Stimulated activated CD8-positive, alpha-beta memory T cell treated with anti-CD3 and anti-CD28 coated beads, Interleukin-7, amount 100 ng/mL, for 1 hour (primary cell): Measurements from ENCODE around the gene CHERP.
"Not testable (repeated sequence)": the region's sequence is repeated elsewhere in the genome, so short reads cannot be mapped to it uniquely, and the experiment has no call there.

Source experiments
- DNase-seq, 2 donors: peaks; one replicate each; pipeline ENCODE4 v3.0.0-alpha.2; 2020; ENCODE audit warnings: low read depth in 2 of 2

Gene CHERP

GRCh38 chr19:16520074-16520973 is 21.9 kb downstream of the CHERP start:
- no peak for DNase-seq

- no peak for DNase-seq
Measured at GRCh38 chr19:16519230-16519687, 23.0 kb downstream of the CHERP start.

- no peak for DNase-seq
Measured at GRCh38 chr19:16518483-16519229, 23.6 kb downstream of the CHERP start.

- DNase-seq = no peak
Measured at GRCh38 chr19:16518061-16518460, 24.2 kb downstream of the CHERP start.

DNA sequence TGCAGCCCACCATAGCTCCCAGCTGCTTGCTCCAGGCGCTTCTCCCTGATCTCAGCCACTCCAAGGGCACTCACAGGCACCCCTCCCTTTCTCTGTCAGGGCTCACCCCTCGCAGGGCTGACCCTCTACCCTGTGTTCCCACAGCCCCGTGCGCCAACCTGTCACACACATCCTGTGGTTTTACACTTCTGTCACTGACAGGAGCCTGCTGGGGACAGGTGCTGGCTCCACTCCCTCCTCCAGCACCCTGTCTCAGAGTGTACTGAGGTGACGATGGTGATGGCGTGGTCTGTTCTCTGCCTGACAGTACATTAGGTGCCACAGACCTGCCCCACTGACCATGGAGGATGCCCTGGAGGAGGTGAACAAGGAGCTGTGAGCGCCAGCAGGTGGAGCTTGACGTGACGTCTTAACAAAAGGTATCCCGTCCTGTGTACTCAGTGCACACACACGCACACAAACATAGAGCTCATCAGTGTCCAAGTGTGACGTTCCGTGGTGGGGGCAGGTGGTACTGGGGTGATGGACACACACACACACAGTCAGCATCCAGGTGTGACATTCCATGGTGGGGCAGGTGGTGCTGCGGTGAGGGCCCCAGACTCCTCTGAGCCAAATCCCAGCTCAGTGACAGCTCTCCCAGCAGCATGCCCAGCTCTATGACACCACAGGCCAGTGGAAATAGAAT is 25.2 kb downstream of the CHERP start:
- DNase-seq = no peak

DNA sequence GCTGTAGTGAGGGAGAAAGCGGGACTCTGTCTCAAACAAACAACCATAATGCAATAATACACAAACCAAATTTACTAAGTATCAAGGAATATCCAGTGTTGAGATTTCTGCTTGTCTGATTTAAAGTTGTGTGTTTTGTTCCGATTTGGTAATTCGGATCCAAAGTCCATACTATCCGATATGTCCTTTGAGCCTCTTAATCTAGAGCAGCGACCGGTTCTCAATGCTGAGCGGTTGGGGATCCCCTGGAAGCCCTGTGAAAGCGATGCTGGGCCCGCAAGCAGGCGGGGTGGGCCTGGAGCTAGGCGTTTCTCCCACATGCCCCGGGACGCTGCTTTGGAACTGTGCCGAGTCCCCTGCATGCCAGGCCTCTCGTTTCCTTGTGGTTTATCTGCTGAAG is 25.9 kb downstream of the CHERP start:
- no peak for DNase-seq

GRCh38 chr19:16514383-16515019 is 27.7 kb downstream of the CHERP start:
- no peak for DNase-seq

- not testable (repeated sequence) for DNase-seq
Measured at GRCh38 chr19:16512611-16513010, 29.6 kb downstream of the CHERP start.

GRCh38 chr19:16509141-16510061 is 32.8 kb downstream of the CHERP start:
- no peak for DNase-seq

- DNase-seq = no peak
Measured at GRCh38 chr19:16508546-16508945, 33.7 kb downstream of the CHERP start.

DNA sequence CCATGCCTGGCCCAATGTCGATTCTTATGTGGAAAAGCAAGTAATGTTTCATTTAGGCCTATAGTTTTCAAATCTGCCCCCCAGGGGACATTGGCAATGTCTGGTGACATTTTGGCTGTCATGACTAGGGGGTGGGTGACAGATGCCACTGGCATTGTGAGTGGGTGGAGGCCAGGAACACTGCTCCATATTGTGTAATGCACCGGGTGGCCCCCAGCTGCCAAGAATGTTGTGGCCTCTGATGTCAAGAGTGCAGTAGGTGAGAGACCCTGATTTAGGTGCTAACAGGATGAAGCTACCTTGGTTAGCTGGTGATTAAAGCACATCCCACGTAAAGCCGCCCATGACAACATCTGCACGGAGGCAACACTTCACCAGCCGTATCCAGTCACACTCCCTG is 35.3 kb downstream of the CHERP start:
- no peak for DNase-seq

DNA sequence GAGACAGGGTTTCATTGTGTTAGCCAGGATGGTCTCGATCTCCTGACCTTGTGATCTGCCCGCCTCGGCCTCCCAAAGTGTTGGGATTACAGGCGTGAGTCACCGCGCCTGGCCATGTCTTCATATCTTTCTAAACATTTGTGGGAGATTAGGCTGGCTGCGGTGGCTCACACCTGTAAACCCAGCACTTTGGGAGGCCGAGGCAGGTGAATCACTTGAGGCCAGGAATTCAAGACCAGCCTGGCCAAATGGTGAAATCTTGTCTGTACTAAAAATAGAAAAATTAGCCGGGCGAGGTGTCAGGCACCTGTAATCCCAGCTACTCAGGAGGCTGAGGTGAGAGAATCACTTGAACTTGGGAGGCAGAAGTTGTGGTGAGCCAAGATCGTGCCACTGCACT is 36.1 kb downstream of the CHERP start:
- not testable (repeated sequence) for DNase-seq

DNA sequence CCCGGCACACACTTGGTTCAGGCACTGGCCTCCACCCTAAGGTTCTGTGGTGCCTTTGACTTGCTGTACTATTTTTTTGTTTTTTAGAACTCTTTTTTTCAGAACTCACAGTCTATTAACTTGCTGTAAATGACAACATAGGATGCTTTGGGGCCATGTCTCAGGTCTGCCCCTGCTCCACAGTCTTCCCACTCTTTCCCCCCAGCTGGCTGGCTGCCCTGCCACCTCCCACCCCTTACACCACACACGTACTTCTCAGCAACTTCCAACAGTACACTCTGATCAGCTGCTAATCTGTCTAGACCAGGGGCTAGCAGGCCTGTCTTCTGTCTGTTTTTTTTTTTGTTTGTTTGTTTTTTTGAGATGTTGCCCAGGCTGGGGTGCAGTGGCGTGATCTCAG is 38.0 kb downstream of the CHERP start:
- no peak for DNase-seq

DNA sequence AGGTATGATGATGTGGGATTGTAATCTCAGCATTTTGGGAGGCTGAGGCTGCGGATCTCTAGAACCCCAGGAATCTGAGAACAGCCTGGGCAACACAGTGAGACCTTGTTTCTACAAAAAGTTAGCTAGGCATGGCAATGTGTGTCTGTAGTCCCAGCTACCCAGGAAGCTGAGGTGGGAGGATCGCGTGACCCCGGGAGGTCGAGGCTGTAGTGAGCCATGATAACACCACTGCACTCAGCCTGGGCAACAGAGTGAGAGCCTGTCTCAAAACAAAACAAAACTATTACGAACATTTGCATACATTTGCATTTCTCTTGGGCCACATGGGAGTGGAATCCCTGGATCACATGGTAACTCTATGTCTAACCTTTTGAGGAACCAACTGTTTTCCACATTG is 44.4 kb downstream of the CHERP start:
- no peak for DNase-seq

DNA sequence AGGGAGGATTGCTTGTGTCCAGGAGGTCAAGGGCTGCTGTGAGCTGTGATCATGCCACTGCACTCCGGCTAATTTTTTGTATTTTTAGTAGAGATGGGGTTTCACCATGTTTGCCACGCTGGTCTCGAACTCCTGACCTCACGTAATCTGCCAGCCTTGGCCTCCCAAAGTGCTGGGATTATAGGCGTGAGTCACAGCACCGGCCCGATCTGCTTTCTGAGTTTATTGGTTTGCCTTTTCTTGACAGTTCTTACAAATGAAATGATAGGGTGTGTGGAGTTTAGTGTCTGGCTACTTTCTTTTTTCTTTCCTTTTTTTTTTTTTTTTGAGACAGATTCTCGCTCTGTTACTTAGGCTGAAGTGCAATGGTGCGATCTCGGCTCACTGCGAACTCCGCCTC is 45.2 kb downstream of the CHERP start:
- no peak for DNase-seq

DNA sequence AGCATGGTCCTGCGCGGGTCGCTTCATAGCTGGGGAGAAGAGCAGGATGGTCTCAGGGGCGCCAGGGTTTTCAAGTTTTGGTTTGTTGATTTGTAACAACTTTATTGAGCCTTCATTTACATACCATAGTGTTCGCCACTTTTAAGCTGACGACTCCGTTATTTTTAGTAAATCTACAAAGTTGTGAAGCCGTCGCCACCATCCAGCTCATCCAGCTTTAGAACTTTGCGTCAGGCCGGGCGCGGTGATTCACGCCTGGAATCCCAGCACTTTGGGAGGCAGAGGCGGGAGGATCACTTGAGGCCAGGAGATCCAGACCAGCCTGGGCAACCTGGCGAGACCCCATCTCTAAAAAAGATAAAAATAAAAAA is 45.6 kb downstream of the CHERP start:
- DNase-seq = no peak

- peak; percentile 92 to 95 for DNase-seq
Measured at GRCh38 chr19:16495982-16496612, 46.1 kb downstream of the CHERP start, which contains the start of the genes C19orf44 and CALR3. C19orf44 (plus strand) TSS chr19:16496394; CDS start chr19:16500793, 4,399 bp downstream. CALR3 (minus strand) TSS chr19:16496167; CDS start chr19:16496129, 38 bp downstream.

DNA sequence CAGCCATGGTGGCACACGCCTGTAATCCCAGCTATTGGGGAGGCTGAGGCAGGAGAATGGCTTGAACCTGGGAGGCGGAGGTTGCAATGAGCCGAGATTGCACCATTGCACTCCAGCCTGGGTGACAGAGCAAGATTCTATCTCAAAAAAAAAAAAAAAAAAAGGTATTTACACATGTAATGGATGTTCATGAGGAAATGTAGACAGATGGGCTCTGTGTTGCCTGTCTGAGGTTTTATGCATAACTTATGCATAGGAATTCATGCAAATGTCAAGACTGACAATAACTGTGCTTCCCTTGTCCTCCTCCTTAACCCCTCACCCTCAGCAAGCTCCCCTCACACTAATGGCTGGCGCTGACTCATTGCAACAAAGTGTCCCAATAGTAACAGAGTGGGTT is 55.8 kb downstream of the CHERP start:
- not testable (repeated sequence) for DNase-seq

DNA sequence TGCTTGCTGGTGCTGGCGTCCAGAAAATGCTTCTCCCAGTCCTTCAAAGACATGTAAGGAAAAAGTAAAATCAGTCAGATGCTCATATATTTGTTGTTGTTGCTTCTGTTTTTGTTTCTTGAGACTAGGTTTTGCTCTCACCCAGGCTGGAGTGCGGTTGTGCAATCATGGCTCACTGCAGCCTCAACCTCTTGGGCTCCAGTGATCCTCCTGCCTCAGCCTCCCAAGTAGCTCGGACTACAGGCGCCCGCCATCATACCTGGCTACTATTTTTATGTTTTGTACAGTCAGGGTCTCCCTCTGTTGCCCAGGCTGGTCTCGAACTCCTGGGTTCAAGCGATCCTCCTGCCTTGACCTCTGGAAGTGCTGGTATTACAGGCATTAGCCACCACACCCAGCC is 59.5 kb downstream of the CHERP start:
- DNase-seq = no peak

DNA sequence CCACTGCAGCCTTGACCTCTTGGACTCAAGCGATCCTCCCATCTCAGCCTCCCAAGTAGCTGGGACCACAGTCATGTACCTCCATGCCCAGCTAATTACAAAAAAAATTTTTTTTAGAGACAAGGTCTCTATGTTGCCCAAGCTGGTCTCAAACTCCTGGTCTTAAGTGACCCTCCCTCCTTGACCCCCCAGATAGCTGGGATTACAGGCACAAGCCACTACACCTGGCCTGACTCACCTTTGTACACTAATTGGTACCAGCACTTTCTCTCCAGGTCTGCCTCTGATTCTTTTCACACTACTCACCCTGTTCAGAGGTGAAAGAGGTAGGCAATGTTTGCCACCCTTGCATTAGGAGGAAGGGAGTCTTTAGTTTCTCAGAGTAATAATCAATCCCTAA is 64.9 kb downstream of the CHERP start:
- no peak for DNase-seq
